Measurements from ENCODE around the gene SPIRE1. TPM values are rescaled to one million over a fixed set of nuclear protein-coding genes. Genes with fewer than 3 reads are reported as not detected.

Gene SPIRE1
- total and polyA plus RNA-seq, 7 experiments from 2014 or later: 0.66 to 2.9 (median 1.3) TPM; not detected in 1

DNA sequence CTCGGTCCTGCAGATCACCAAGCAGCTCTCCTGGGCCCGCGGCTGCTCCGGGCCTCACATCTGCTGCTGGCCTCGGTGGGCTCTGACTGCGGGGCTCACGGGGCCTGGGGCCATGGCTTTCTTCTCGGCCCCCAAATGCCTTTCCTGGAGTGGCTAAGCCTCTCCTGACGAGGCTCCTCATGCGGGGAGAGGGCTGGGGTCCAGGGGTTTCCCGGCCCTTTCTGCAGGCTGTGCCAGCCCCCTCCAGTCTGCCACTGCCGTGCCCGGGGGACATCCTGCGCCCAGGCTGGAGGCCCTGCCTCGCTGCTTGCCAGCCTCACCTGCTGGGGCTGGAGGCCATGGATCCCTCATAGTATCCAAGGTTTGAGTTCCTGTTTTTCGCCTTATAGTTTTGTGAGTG lies 226.3 kb downstream of the SPIRE1 start:
- Mint-ChIP-seq H3K4me1 (peaks cover 0 to 2% (median 0%) of the 10 kb centered on the region in 7 donors), H3K9me3 (peaks cover 0 to 5% (median 0%) of the 10 kb centered on the region in 11 donors), H3K27me3 (no peaks in the 10 kb centered on the region), H3K4me3 (no peak overlapping the region), H3K27ac (no peak overlapping the region), H3K36me3 (peaks cover 0 to 11% (median 0%) of the 10 kb centered on the region in 5 donors)
- no peak for DNase-seq
- ATAC-seq: no peak
- Histone ChIP-seq H3K4me1 (ENCODE audit: control insufficient read depth in 2 of 2, insufficient read depth in 2 of 2, low read length in 2 of 2) (no peaks in the 10 kb centered on the region), H3K4me3 (ENCODE audit: low read length) (no peak overlapping the region), H3K36me3 (ENCODE audit: control insufficient read depth in 2 of 3, insufficient read depth in 3 of 3, low read length in 3 of 3) (no peaks in the 10 kb centered on the region), H3K27me3 (ENCODE audit: control insufficient read depth in 2 of 2, insufficient read depth in 2 of 2, low read length in 2 of 2) (no peaks in the 10 kb centered on the region), H3K27ac (ENCODE audit: low read depth, low read length) (no peak overlapping the region), H3K9me3 (ENCODE audit: control insufficient read depth in 2 of 3, low read length in 3 of 3) (no peaks in the 10 kb centered on the region)
- intact Hi-C loops (cut with micrococcal nuclease): no loop called here
- ChIA-PET POLR2A (no interaction called here), CTCF (no interaction called here)

DNA sequence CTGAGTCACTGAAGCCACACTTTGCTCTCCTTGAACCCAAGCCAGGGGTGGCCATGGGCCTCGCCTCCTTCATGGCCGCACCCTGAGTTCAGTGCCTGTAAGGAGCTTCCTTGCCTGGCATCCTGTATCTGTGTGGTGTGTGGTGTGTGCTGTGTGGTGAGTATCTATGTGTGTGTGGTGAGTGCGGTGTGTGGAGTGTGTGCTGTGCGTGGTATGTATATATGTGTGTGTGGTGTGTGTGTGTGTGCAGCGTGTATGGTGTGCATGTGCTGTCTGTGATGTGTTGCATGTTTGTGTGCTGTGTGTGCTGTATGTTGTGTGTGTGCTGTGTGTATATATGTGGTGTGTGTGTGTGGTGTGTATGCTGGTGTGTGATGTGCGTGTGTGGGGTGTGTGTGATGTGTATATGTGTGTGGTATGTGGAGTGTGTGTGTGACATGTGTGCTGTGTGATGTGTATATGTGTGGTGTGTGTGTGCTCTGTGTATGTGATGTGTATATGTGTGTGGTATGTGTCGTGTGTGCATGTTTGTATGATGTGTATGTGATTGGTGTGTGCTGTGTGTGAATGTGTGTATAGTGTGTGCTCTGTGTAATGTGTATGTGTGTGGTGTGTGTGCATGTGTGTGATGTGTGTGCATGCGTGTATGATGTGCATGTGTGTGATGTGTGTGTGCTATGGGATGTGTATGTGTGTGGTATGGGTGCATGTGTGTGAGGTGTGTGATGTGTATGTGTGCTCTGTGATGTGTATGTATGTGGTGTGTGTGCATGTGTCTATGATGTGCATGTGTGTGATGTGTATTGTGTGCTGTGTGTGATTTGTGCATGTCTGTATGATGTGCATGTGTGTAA lies 227.5 kb downstream of the SPIRE1 start:
- Mint-ChIP-seq H3K4me3 (no peak overlapping the region), H3K27ac (no peak overlapping the region), H3K36me3 (peaks cover 0 to 8% (median 0%) of the 10 kb centered on the region in 5 donors), H3K9me3 (peaks cover 0 to 5% (median 0%) of the 10 kb centered on the region in 11 donors), H3K27me3 (no peaks in the 10 kb centered on the region), H3K4me1 (peaks cover 0 to 2% (median 0%) of the 10 kb centered on the region in 7 donors)
- ATAC-seq (peak; percentile 10), DNase-seq (no peak)
- POLR2A ChIA-PET: no interaction called here
- no peak overlapping the region for H3K27ac ChIP-seq (ENCODE audit: low read depth, low read length)
- H3K4me3 ChIP-seq (ENCODE audit: low read length): no peak overlapping the region
- H3K4me1 ChIP-seq (ENCODE audit: control insufficient read depth in 2 of 2, insufficient read depth in 2 of 2, low read length in 2 of 2): no peaks in the 10 kb centered on the region
- intact Hi-C loops (cut with micrococcal nuclease): no loop called here
- no peaks in the 10 kb centered on the region for H3K27me3 ChIP-seq (ENCODE audit: control insufficient read depth in 2 of 2, insufficient read depth in 2 of 2, low read length in 2 of 2)
- H3K9me3 ChIP-seq (ENCODE audit: control insufficient read depth in 2 of 3, low read length in 3 of 3): no peaks in the 10 kb centered on the region
- H3K36me3 ChIP-seq (ENCODE audit: control insufficient read depth in 2 of 3, insufficient read depth in 3 of 3, low read length in 3 of 3): no peaks in the 10 kb centered on the region
- CTCF ChIA-PET: no interaction called here

DNA sequence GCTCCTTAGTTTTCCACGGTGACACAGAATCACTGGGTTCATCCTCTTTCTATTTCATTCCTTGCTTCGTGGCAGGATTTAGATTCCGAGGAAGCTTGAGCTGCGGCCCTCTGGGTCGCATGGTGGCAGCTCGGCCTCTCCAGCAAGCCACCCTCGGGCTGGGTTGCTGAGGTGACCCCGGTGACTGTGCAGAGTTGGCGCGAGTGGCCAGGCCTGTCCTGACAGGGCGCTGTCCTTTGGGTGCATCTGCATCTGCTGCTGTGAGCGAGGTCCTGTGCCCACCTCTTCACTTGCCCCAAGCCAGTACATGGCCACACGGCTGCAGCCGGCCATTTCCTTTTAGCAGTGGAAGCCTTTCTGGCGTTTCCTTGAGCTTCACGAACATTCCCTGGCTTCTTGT lies 228.4 kb downstream of the SPIRE1 start:
- Mint-ChIP-seq H3K4me3 (no peak overlapping the region), H3K36me3 (peaks cover 0 to 8% (median 0%) of the 10 kb centered on the region in 5 donors), H3K27me3 (no peaks in the 10 kb centered on the region), H3K27ac (no peak overlapping the region), H3K9me3 (peaks cover 0 to 2% (median 0%) of the 10 kb centered on the region in 11 donors), H3K4me1 (peaks cover 0 to 2% (median 0%) of the 10 kb centered on the region in 7 donors)
- ATAC-seq (no peak), DNase-seq (no peak)
- POLR2A ChIA-PET: no interaction called here
- Histone ChIP-seq H3K27me3 (ENCODE audit: control insufficient read depth in 2 of 2, insufficient read depth in 2 of 2, low read length in 2 of 2) (no peaks in the 10 kb centered on the region), H3K27ac (ENCODE audit: low read depth, low read length) (no peak overlapping the region), H3K36me3 (ENCODE audit: control insufficient read depth in 2 of 3, insufficient read depth in 3 of 3, low read length in 3 of 3) (no peaks in the 10 kb centered on the region), H3K9me3 (ENCODE audit: control insufficient read depth in 2 of 3, low read length in 3 of 3) (no peaks in the 10 kb centered on the region), H3K4me3 (ENCODE audit: low read length) (no peak overlapping the region), H3K4me1 (ENCODE audit: control insufficient read depth in 2 of 2, insufficient read depth in 2 of 2, low read length in 2 of 2) (no peaks in the 10 kb centered on the region)
- CTCF ChIA-PET: no interaction called here
- intact Hi-C loops (cut with micrococcal nuclease): no loop called here

DNA sequence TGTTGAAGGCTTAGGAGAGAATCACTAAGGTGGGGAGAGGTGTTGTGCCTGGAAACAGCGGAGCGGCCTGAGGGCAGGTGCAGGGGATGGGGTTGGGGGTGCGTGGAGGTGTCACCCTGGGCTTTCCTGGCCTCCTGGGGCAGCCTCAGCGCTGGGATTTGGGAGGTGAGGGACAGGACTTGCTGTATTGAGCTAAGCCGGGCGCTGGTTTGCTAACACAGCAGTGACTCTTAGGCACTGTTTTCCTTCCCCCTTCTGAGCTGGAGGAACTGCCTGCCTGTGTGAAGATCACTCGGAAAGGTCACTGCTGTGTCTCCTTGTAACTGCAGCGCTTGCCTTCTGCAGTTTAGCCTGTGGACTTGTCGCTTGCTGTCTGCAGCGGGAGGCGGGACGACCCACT lies 229.0 kb downstream of the SPIRE1 start:
- Histone ChIP-seq H3K27me3 (ENCODE audit: control insufficient read depth in 2 of 2, insufficient read depth in 2 of 2, low read length in 2 of 2) (no peaks in the 10 kb centered on the region), H3K4me3 (ENCODE audit: low read length) (no peak overlapping the region), H3K9me3 (ENCODE audit: control insufficient read depth in 2 of 3, low read length in 3 of 3) (no peaks in the 10 kb centered on the region), H3K36me3 (ENCODE audit: control insufficient read depth in 2 of 3, insufficient read depth in 3 of 3, low read length in 3 of 3) (no peaks in the 10 kb centered on the region), H3K4me1 (ENCODE audit: control insufficient read depth in 2 of 2, insufficient read depth in 2 of 2, low read length in 2 of 2) (no peaks in the 10 kb centered on the region), H3K27ac (ENCODE audit: low read depth, low read length) (no peak overlapping the region)
- Mint-ChIP-seq H3K4me1 (peaks cover 0 to 2% (median 0%) of the 10 kb centered on the region in 7 donors), H3K36me3 (peaks cover 0 to 4% (median 0%) of the 10 kb centered on the region in 5 donors), H3K27me3 (no peaks in the 10 kb centered on the region), H3K27ac (no peak overlapping the region), H3K4me3 (no peak overlapping the region), H3K9me3 (no peaks in the 10 kb centered on the region)
- intact Hi-C loops (cut with micrococcal nuclease): no loop called here
- DNase-seq (no peak), ATAC-seq (no peak)
- ChIA-PET POLR2A (no interaction called here), CTCF (no interaction called here)

DNA sequence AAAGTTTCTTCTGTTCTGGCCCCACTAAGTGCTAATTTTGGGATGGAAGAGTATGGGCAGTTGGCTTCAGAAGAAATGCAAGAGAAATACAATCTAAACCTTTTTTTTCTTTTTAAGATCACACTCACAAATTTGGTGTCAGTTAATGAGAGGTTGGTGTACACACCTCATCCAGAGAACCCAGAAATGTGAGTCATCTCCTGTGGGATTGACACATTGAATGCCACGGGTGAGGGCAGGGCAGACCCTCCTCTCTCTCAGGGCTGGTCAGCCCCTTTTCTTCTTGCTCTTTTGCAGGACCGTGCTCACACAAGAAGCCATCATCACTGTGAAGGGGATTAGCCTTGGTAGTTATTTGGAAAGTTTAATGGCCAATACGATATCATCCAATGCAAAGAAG lies 231.0 kb downstream of the SPIRE1 start:
- Histone ChIP-seq H3K27ac (ENCODE audit: low read depth, low read length) (no peak overlapping the region), H3K36me3 (ENCODE audit: control insufficient read depth in 2 of 3, insufficient read depth in 3 of 3, low read length in 3 of 3) (no peaks in the 10 kb centered on the region), H3K9me3 (ENCODE audit: control insufficient read depth in 2 of 3, low read length in 3 of 3) (no peaks in the 10 kb centered on the region), H3K4me3 (ENCODE audit: low read length) (no peak overlapping the region), H3K27me3 (ENCODE audit: control insufficient read depth in 2 of 2, insufficient read depth in 2 of 2, low read length in 2 of 2) (no peaks in the 10 kb centered on the region), H3K4me1 (ENCODE audit: control insufficient read depth in 2 of 2, insufficient read depth in 2 of 2, low read length in 2 of 2) (no peaks in the 10 kb centered on the region)
- Mint-ChIP-seq H3K27ac (no peak overlapping the region), H3K9me3 (no peaks in the 10 kb centered on the region), H3K4me1 (peaks cover 0 to 2% (median 0%) of the 10 kb centered on the region in 7 donors), H3K36me3 (no peaks in the 10 kb centered on the region), H3K4me3 (no peak overlapping the region), H3K27me3 (peaks cover 0 to 11% (median 10%) of the 10 kb centered on the region in 5 donors)
- no peak for DNase-seq
- ChIA-PET POLR2A (no interaction called here), CTCF (no interaction called here)
- no peak for ATAC-seq
- intact Hi-C loops (cut with micrococcal nuclease): no loop called here

DNA sequence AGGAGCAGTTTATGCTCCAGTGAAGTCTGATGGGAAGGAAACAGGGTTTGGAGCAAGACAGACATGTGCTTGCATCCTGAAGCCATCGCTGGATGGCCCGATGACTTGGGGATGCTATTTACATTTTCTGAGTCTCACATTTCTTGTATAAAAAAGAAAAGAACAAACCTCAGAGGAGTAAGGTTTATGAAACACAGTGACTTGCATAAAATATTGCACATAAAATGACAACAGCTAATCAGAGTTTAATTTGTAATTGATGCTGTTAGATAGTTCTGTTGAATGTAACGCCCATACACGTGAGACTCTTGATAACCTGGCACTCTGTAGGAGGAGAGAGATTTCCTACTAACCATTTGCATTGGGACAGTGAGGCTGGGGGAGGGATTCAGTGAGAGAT lies 233.7 kb downstream of the SPIRE1 start:
- Histone ChIP-seq H3K9me3 (ENCODE audit: control insufficient read depth in 2 of 3, low read length in 3 of 3) (no peaks in the 10 kb centered on the region), H3K27ac (ENCODE audit: low read depth, low read length) (no peak overlapping the region), H3K36me3 (ENCODE audit: control insufficient read depth in 2 of 3, insufficient read depth in 3 of 3, low read length in 3 of 3) (no peaks in the 10 kb centered on the region), H3K27me3 (ENCODE audit: control insufficient read depth in 2 of 2, insufficient read depth in 2 of 2, low read length in 2 of 2) (peaks cover 0 to 3% of the 10 kb centered on the region in 2 donors), H3K4me1 (ENCODE audit: control insufficient read depth in 2 of 2, insufficient read depth in 2 of 2, low read length in 2 of 2) (no peaks in the 10 kb centered on the region), H3K4me3 (ENCODE audit: low read length) (no peak overlapping the region)
- Mint-ChIP-seq H3K4me1 (peaks cover 4 to 10% (median 8%) of the 10 kb centered on the region in 7 donors), H3K27me3 (peaks cover 3 to 18% (median 16%) of the 10 kb centered on the region in 5 donors), H3K4me3 (no peak overlapping the region), H3K36me3 (no peaks in the 10 kb centered on the region), H3K9me3 (no peaks in the 10 kb centered on the region), H3K27ac (no peak overlapping the region)
- no peak for ATAC-seq
- no peak for DNase-seq
- POLR2A ChIA-PET: no interaction called here
- CTCF ChIA-PET: no interaction called here
- intact Hi-C loops (cut with micrococcal nuclease): no loop called here

DNA sequence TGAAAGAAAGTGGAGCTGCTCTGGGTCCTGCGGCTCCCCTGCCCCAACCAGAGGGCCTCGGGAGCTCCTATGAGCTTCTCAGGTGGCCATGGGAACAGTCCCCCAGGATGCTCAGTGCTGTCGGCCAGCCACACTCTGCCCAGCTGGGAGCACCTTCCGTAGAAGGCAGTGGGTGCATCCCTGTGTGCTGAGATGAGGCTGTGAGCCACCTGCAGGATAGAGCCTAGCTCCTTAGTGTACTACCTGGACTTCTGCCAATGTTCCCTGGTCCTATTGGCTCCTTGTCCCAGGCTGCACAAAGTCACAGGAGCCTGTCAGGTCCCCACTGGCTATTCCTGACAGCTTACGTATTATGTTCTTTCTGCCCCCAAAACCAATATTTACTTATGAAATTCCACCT lies 234.1 kb downstream of the SPIRE1 start:
- ChIA-PET POLR2A (no interaction called here), CTCF (no interaction called here)
- Mint-ChIP-seq H3K9me3 (no peaks in the 10 kb centered on the region), H3K27me3 (peaks cover 3 to 18% (median 16%) of the 10 kb centered on the region in 5 donors), H3K4me3 (no peak overlapping the region), H3K36me3 (no peaks in the 10 kb centered on the region), H3K4me1 (peaks cover 4 to 10% (median 8%) of the 10 kb centered on the region in 7 donors), H3K27ac (no peak overlapping the region)
- no peak overlapping the region for H3K4me3 ChIP-seq (ENCODE audit: low read length)
- H3K27me3 ChIP-seq (ENCODE audit: control insufficient read depth in 2 of 2, insufficient read depth in 2 of 2, low read length in 2 of 2): peaks cover 0 to 3% of the 10 kb centered on the region in 2 donors
- no peak overlapping the region for H3K27ac ChIP-seq (ENCODE audit: low read depth, low read length)
- DNase-seq (no peak), ATAC-seq (no peak)
- intact Hi-C loops (cut with micrococcal nuclease): no loop called here
- no peaks in the 10 kb centered on the region for H3K36me3 ChIP-seq (ENCODE audit: control insufficient read depth in 2 of 3, insufficient read depth in 3 of 3, low read length in 3 of 3)
- no peaks in the 10 kb centered on the region for H3K4me1 ChIP-seq (ENCODE audit: control insufficient read depth in 2 of 2, insufficient read depth in 2 of 2, low read length in 2 of 2)
- no peaks in the 10 kb centered on the region for H3K9me3 ChIP-seq (ENCODE audit: control insufficient read depth in 2 of 3, low read length in 3 of 3)

Data from naive thymus-derived CD4-positive, alpha-beta T cell (primary cell).